Activated naive CD4-positive, alpha-beta T cell treated with Interleukin-2 at 50 U/mL for 16 hours (primary cell): Measurements from ENCODE around the gene ST8SIA6.

ENCODE experiments used
- DNase-seq: peaks from one replicate; pipeline ENCODE4 v3.0.0-alpha.2; 2020

Gene ST8SIA6

DNA sequence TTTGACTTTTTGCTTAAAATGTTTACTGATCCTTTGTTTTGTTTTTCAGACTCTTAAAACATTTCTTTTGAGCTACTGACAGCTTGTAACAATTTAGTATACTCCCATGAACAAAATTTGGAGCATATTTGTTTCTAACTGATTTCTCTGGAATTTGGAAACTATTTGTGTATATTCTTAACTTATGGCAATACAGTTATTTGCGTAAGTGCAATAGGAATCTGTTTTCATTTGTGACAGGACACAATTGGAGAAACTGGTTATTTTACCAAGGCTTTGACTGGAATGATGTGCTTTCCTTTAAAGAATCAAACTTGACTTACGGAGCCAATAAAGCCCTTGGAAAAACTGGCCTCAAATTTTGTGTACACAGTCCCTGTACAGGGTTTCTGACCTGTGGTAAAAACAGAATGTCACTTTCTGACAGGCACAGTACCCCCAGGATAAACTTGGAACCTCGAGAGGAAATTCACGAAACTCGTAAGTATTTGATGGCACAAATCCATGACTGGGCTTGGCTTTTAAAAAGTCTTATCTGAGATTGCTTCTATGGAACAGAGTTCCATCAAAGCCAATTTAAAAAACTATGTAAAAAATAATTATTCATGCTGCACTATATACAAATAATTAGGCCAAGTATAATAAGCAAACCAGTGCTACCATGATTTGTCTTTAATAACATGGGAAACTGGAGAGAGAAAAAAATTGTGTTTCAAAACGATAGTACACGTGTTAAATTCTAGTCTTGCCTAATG lies 70.4 kb downstream of the ST8SIA6 start:
- no peak for DNase-seq

- DNase-seq = no peak
Observed at GRCh38 chr10:17381502-17382142, 72.8 kb downstream of the ST8SIA6 start.

DNA sequence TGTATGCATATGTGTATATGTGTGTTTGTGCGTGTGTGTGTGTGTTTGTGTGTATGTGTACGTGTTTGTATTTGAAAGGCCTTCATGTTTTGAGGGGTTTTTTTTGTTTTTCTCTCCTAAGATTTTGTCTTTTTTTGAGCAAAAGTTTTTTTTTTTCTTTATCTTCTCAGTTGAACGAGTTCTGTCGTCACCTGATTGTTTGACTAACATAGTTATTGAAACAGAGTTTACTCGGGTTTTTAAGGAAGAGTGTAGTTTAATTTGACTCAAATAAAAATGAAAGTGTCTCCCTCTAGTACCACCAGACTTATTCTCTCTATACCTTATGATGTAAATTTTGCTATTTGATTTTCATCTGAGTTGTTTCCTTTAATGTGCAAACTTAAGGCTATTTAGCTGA lies 73.5 kb downstream of the ST8SIA6 start:
- DNase-seq = no peak

- DNase-seq = no peak
Observed at GRCh38 chr10:17380016-17380415, 74.4 kb downstream of the ST8SIA6 start.

DNA sequence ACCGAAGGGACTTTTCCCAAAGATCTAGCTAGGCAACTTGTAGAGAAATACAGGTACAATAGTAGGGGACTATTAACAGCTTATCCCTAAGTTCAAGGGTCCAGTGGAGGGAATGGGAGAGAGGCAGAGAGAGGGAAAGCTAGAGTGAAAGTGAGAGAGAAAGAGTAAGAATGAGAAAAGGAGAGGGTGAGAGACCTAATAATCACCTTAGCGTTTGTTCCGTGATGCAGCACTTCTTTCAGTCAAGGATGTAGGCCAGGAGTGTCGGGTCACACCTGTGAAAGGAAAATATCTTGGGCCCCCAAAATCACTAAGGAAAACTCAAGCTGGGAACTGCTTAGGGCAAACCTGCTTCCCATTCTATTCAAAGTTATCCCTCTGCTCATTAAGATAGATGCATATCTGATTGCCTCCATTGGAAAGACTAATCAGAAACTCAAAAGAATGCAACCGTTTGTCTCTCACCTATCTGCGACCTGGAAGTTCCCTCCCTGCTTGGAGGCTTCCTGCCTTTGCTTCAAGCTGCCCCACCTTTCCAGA lies 75.2 kb downstream of the ST8SIA6 start:
- no peak for DNase-seq

- peak; percentile 24 for DNase-seq
Observed at GRCh38 chr10:17375936-17376584, 78.3 kb downstream of the ST8SIA6 start.

DNA sequence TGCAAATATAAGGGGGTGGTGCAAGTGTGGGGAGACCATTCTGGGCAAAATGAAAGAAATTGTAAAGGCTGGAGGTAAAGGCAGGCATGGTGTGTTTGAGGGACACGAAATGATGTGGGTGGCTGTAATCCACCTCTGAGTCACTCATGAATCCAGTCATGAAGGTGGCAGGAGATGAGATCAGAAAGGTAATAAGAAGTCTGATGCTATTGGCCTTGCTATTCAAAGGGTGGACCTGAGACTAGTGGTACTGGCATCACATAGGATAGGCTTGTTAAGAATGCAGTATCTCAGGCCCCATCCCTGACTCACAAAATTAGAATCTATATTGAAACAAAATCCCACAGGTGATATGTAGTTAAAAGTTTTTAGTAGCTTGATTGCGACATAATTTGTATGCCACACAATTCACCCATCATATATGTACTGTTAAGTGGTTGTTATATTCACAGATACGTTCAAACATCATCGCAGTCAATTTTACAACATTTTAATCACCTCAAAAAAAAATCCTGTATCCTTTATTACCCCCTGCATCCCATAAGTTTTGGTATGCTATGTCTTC lies 85.6 kb downstream of the ST8SIA6 start:
- DNase-seq = no peak

DNA sequence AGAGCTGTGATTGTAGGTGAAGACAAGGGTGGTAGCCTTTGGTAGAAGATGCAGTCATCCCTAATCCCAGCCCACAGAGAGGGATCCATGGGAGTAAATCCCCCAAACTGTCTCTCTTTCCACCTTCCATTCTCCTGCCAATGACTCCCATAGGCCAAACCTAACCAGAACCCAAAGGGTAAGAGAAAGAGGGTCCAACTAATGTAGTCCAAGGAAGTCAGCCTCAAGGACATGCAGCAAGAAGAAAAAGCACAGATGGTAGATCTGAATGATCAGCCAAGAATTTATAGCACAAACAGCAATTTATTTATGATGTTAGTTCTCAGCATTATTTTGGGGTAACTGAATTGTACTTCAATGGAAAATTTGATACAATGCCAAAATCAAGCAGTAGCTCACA lies 87.7 kb downstream of the ST8SIA6 start:
- no peak for DNase-seq

DNA sequence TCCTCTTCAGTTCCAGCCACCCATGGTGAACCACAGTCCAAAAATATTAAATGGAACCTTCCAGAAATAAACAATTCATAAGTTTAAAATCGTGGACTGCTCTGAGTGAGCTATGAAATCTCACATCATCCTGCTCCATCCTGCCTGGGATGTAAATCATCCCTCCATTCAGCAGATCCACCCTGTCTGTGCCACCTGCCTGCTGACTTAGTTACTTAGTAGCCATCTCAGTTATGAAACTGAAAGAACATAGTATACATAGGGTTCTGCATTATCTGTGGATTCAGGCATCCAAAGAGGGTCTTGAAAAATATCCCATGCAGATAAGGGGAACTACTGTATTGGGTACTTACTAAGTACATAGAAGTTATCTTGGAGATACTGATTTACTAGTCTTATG lies 89.0 kb downstream of the ST8SIA6 start:
- DNase-seq = no peak

GRCh38 chr10:17358461-17358860 lies 95.9 kb downstream of the ST8SIA6 start:
- no peak for DNase-seq

DNA sequence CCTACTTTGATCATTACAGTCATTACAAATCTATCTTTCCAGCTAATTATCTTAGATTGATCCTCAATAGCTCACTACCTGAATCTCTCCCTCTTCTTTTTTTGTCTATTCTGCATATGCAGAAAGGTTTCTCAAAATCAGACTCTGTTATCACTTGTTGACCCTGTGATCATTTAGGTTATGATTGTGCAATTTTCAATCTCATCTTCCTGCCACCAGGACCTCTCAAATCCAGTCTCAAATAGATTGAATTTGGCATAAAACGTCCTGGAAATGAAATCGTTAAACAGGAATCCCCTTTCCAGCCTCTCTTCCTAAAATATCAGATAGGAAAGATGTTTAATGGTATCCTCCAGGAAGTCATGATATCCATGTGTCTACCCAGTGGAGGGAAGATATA lies 96.6 kb downstream of the ST8SIA6 start:
- no peak for DNase-seq

GRCh38 chr10:17356820-17357219 lies 97.6 kb downstream of the ST8SIA6 start:
- DNase-seq = no peak

- DNase-seq = no peak
Observed at GRCh38 chr10:17354781-17355180, 99.6 kb downstream of the ST8SIA6 start.

DNA sequence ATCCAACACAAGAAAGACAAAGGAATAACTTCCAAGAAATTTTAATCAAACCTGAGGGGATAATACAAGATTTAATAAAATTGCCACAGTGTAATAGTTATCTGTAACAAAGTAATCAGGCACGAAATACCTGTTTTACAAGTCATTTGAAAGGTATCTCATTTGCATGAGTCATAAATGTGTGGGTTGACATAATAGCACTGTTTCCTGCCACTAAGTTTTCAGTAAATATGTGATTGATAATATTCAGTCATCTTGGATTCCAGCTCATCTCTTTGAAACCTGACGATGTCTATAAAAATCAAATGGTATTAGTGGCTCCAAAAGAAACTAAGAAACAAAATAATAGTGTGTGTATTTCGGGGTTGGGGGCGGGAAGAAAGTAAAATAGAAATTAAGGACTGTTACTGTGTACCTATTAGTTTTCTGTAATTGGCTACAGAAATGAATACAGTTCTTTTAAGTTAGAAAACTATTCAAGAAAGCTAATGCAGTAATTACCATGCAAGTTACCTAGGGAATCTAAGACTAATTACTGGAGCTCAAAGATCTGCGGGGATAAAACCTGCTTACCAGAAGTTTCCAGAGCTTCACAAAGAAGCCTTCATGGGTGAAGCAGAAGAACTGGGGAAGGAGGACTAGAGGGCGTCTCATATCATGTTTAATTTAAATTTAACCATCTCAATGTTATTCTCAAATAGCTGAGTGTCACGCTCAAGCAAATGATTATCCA lies 100.7 kb downstream of the ST8SIA6 start:
- no peak for DNase-seq

- DNase-seq = no peak
Observed at GRCh38 chr10:17352583-17352982, 101.8 kb downstream of the ST8SIA6 start.

- DNase-seq = no peak
Observed at GRCh38 chr10:17351506-17351905, 102.9 kb downstream of the ST8SIA6 start.

DNA sequence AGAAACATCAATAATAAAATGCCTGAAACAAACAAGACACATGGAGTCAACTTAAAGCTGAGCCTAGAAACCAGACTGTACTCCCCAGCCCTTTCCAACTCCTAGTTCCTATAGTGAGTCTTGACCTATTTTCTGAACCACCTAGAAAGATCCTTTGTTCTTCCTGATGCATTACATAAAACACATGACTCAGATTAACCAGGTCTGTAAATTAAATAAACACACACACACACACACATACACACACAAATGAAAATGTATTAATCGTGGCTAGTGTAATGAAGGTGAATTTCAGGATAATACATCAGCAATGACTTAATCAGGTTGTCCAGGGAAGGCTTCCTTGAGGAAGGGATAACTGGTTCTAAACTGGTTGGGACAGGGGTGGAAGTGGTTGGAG lies 104.7 kb downstream of the ST8SIA6 start:
- DNase-seq = no peak

- DNase-seq = no peak
Observed at GRCh38 chr10:17348501-17349349, 105.7 kb downstream of the ST8SIA6 start.

DNA sequence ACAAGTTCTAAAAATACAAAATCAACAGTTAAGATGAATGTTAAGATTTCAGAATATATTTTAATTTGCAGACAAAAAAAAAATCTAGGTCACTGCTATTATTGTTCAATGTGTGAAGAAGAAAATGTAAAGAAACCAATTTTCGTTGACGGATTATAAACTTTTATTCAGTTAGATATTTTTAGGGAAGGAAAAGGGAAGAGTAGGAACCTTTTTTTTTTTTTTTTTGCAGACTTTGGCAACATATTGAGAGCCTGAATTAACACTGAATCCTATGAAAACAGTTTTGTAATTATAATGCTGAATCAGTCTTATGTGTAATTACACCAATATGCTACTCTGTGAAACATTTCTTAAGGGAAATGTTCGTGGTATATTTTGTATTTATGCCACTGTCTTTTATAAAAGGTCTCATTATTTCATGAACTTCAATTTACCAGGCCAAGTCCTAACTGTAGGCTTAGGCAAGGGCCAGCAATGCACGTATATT lies 106.3 kb downstream of the ST8SIA6 start:
- DNase-seq = no peak

DNA sequence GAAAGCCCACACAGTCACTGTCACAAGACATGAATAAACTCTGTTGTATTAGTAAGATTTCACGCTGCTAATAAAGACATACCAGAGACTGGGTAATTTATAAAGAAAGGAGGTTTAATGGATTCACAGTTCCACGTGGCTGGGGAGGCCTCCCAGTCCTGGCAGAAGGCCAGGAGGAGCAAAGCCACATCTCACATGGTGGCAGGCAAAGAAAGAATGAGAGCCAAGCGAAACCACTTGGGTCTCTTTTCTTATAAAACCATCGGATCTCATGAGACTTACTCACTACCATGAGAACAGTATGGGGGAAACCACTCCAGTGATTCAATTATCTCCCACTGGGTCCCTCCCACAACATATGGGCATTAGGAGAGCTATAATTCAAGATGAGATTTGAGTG lies 110.2 kb downstream of the ST8SIA6 start:
- no peak for DNase-seq

DNA sequence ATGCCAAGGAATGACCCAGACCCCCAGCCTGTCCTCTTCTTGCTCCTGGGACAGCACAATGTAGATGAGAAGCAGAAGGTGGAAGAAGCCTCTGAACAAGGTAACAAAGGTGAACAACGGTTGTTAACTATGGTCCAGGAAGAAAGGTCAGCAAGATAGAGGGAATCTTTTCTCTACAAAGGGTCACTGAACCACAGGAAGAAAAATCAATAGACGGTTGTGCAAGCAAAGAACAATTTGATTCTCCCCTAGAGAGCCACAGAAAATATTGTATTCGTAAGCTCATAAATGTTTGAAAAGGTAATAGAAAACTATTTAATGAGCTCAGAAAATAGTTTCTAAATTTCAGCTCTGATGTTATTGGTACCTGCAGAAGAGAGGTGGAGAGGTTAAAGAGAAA lies 111.3 kb downstream of the ST8SIA6 start:
- DNase-seq = no peak
